Spleen (tissue), 11 donors: Measurements from ENCODE around the gene RAP2A. TPM values are rescaled to one million over a fixed set of nuclear protein-coding genes. Genes with fewer than 3 reads are reported as not detected.

Experiments
- DNase-seq: peaks from one replicate; pipeline ENCODE4 v3.0.0-alpha.2; 2020
- H3K27ac ChIP-seq, 8 donors: fragments of 200-600 bp; sonication (generic) in 7 of 8; 1 replicate in 4 of 8; 2 replicates in 4 of 8; pipeline versions ENCODE4 v1.5.0 to v1.8.0; 2016 to 2021; ENCODE audit warnings: inconsistent platforms in 4 of 8, mild to moderate bottlenecking in 4 of 8, moderate library complexity in 1 of 8
- H3K27me3 ChIP-seq, 7 donors: fragments of 200-600 bp; sonication (generic) in 6 of 7; replicated peaks in 1 of 7; 1 replicate in 4 of 7; 2 replicates in 3 of 7; pipeline versions ENCODE4 v1.5.0 to v1.8.0; 2016 to 2021; ENCODE audit warnings: inconsistent platforms in 3 of 7, mild to moderate bottlenecking in 1 of 7
- H3K36me3 ChIP-seq, 6 donors: fragments of 200-600 bp; sonication (generic) in 5 of 6; 1 replicate in 4 of 6; 2 replicates in 2 of 6; pipeline versions ENCODE4 v1.5.0 to v1.8.0; 2016 to 2021; ENCODE audit warnings: inconsistent platforms in 2 of 6
- H3K4me1 ChIP-seq, 6 donors: fragments of 200-600 bp; sonication (generic) in 5 of 6; 1 replicate in 3 of 6; 2 replicates in 3 of 6; pipeline versions ENCODE4 v1.5.0 to v1.8.0; 2016 to 2021; ENCODE audit warnings: inconsistent platforms in 3 of 6
- H3K4me3 ChIP-seq, 8 donors: fragments of 200-600 bp; sonication (generic) in 7 of 8; 1 replicate in 4 of 8; 2 replicates in 4 of 8; pipeline versions ENCODE4 v1.5.0 to v1.8.0; 2016 to 2021; ENCODE audit warnings: inconsistent platforms in 4 of 8, mild to moderate bottlenecking in 4 of 8, moderate library complexity in 2 of 8
- H3K9me3 ChIP-seq, 8 donors: fragments of 200-600 bp; sonication (generic) in 7 of 8; 1 replicate in 4 of 8; 2 replicates in 4 of 8; pipeline versions ENCODE4 v1.5.0 to v1.8.0; 2016 to 2021; ENCODE audit warnings: inconsistent platforms in 4 of 8
- CTCF ChIP-seq, 11 experiments: fragments of 200-600 bp in 7 of 11; fragments of 450-650 bp in 4 of 11; sonication (generic) in 4 of 11; IDR thresholded peaks in 8 of 11; conservative IDR thresholded peaks in 3 of 11; 1 replicate in 7 of 11; 2 replicates in 4 of 11; pipeline versions ENCODE4 v1.4.0 to v1.8.0; 2016 to 2021; ENCODE audit warnings: antibody characterized with exemption in 11 of 11, inconsistent platforms in 4 of 11, mild to moderate bottlenecking in 1 of 11
- POLR2A ChIP-seq, 3 donors: fragments of 450-650 bp; IDR thresholded peaks; one replicate each; pipeline ENCODE4 v1.5.1; 2017; ENCODE audit warnings: antibody characterized with exemption in 3 of 3, mild to moderate bottlenecking in 1 of 3
- POLR2AphosphoS5 ChIP-seq, 3 donors: sonication (generic); formaldehyde crosslinking; IDR thresholded peaks; one replicate each; pipeline ENCODE4 v1.5.1; 2017; ENCODE audit warnings: antibody characterized with exemption in 3 of 3
- WGBS, 5 donors: extraction: QIAGEN DNeasy Blood & Tissue Kit in 3 of 5; methylation state at CpG; one replicate each; pipeline versions ENCODE4 v1.1.5 to v1.1.7; 2013 to 2018; 5-methylcytosine and 5-hydroxymethylcytosine counted together
- intact Hi-C: fragments of 100-400 bp; cut with DNase I; formaldehyde crosslinking; loops from one replicate; pipeline ENCODE4 v1.15.0; 2023; ENCODE audit warnings: low total_unique reads
- polyA plus RNA-seq, 3 donors: library from polyadenylated mRNA; stranded (reverse); fragments of 200-250 nt; gene quantifications; one replicate each; pipeline ENCODE4 v1.2.1, GENCODE V29; 2013
- total RNA-seq, 7 donors: library from RNA; depleted of rRNA in 3 of 7; stranded (reverse); fragments of >200 nt in 3 of 7; fragmentation: NEBNext Ultra II Directional in 4 of 7; extraction: Animal tissue kit (Norgen Biotek cat#: 25700) in 4 of 7; gene quantifications; one replicate each; pipeline versions ENCODE4 v1.1.0 to v1.2.1, GENCODE V29; 2016 to 2021
- donor health status: healthy with polysubstance abuse.
- donor health status: DM: no; HTN: no; CAD: no; lungs with moderate emphysema.
- donor health status: DM: no; HTN: no; CAD: no.
- donor health status: Bipolar disorder and iron deficiency.
- donor health status: healthy.
- donor health status: DM: no; HTN: no; CAD: no.
- donor health status: DM: yes; HTN: yes; CAD: no.

The RAP2A gene
- total and polyA plus RNA-seq, 10 donors, result 5.2 to 39.0 (median 29.8) TPM

DNA sequence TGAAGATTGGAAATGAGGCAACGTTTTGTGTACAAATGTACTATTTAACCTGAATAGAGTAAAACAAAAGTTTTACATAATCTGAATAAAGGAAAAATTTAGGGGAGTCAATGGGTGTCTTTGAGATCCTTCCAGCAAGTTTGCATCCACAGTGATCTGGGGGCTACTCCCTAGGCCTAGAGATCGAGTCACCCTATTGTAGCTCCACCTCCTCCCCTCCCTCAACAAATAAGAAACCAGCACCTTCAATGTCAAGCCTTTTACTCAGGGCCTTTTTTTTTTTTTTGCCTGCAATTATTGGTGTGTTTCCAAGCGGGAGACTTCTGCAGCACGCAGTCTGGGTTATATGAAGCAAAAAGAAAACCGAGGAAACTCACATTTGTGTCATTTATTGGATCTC lies 16.3 kb upstream of the RAP2A start:
- H3K36me3 ChIP-seq, result no peaks in the 10 kb centered on the region
- no peak for DNase-seq
- H3K4me3 ChIP-seq, result no peak overlapping the region
- H3K9me3 ChIP-seq, result no peaks in the 10 kb centered on the region
- no peak for TF ChIP-seq CTCF (IDR thresholded peaks at IDR 0.05 in 8 of 11, conservative IDR thresholded peaks at IDR 0.05 in 3 of 11)
- TF ChIP-seq POLR2A (IDR thresholded peaks at IDR 0.05), result no peak
- H3K4me1 ChIP-seq, result peaks cover 0 to 6% (median 0%) of the 10 kb centered on the region in 6 donors
- no peak overlapping the region for H3K27ac ChIP-seq
- 77 to 88% (median 83%) methylated on average over 5 of the region's 5 CpGs for WGBS, 5 donors
- no peaks in the 10 kb centered on the region for H3K27me3 ChIP-seq
- intact Hi-C loops, result no loop called here

DNA sequence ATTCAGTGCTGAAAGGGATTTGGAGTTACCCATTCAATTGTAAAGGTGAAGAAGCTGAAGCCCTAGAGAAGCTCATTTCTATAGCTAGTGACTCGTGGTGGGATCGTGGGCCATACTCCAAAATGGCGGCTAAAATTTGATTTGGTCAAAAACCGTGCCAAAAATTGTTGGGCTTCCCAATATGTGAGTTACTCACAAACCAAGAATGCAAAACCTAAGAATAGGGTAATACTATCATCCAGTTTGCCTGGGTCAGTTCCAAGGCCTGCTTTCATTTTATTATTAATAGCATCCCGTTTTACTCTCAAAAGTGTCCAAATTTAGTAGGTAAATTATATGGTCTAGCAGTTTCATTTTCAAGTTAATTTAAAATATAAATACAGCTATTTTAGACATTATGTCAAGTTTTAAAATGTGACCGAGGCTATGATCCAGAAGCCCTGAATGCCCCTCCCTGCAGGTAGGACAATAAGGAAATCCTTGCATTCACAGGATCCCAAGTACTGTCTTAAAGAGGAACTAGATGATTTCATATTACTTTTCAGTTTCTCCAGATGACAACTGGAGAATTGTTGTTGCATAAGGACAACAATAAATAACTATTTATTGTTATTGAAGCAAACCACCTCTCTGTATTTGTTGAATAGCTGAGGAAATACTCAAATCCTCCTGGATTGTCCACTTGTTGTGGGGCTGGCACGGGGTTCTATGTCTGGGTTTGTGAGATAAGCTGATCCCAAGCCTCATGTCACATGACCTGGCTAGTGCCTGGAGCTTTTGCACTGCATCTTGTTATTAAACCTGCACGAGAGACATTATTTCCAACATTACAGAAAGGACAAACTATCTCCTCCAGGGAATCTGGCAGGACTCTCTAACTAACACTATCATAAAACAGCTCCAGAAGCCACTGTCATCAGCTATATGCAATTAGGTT lies 11.6 kb upstream of the RAP2A start:
- no peak for TF ChIP-seq CTCF (IDR thresholded peaks at IDR 0.05 in 8 of 11, conservative IDR thresholded peaks at IDR 0.05 in 3 of 11)
- TF ChIP-seq POLR2AphosphoS5 (IDR thresholded peaks at IDR 0.05), result no peak
- no peak for TF ChIP-seq POLR2A (IDR thresholded peaks at IDR 0.05)
- Histone ChIP-seq H3K36me3 (no peaks in the 10 kb centered on the region), H3K27me3 (no peaks in the 10 kb centered on the region), H3K4me1 (no peaks in the 10 kb centered on the region), H3K27ac (no peak overlapping the region), H3K9me3 (no peaks in the 10 kb centered on the region), H3K4me3 (no peak overlapping the region)
- WGBS, 5 donors, result 82 to 88% (median 85%) methylated on average over 8 of the region's 8 CpGs
- DNase-seq, result no peak
- intact Hi-C loops, result no loop called here

- DNase-seq, result no peak
- H3K4me1 ChIP-seq, result no peaks in the 10 kb centered on the region
- no peaks in the 10 kb centered on the region for H3K36me3 ChIP-seq
- TF ChIP-seq CTCF (IDR thresholded peaks at IDR 0.05 in 8 of 11, conservative IDR thresholded peaks at IDR 0.05 in 3 of 11) (no peak), POLR2AphosphoS5 (IDR thresholded peaks at IDR 0.05) (no peak), POLR2A (IDR thresholded peaks at IDR 0.05) (no peak)
- WGBS, 5 donors, result 88 to 94% (median 91%) methylated on average over 8 of the region's 8 CpGs
- no peak overlapping the region for H3K27ac ChIP-seq
- H3K4me3 ChIP-seq, result no peak overlapping the region
- intact Hi-C loops, result no loop called here
- no peaks in the 10 kb centered on the region for H3K27me3 ChIP-seq
- no peaks in the 10 kb centered on the region for H3K9me3 ChIP-seq
These were observed 10.5 kb upstream of the RAP2A start for GRCh38 chr13:97423300-97424045.

- Histone ChIP-seq H3K27me3 (no peaks in the 10 kb centered on the region), H3K36me3 (no peaks in the 10 kb centered on the region), H3K9me3 (no peaks in the 10 kb centered on the region), H3K4me3 (no peak overlapping the region), H3K4me1 (peaks cover 0 to 6% (median 0%) of the 10 kb centered on the region in 6 donors), H3K27ac (no peak overlapping the region)
- 86 to 97% (median 90%) methylated on average over 2 of the region's 2 CpGs for WGBS, 5 donors
- no peak for DNase-seq
- intact Hi-C loops, result no loop called here
- no peak for TF ChIP-seq POLR2AphosphoS5 (IDR thresholded peaks at IDR 0.05)
- TF ChIP-seq POLR2A (IDR thresholded peaks at IDR 0.05), result no peak
- no peak for TF ChIP-seq CTCF (IDR thresholded peaks at IDR 0.05 in 8 of 11, conservative IDR thresholded peaks at IDR 0.05 in 3 of 11)
These were observed 8.4 kb upstream of the RAP2A start for GRCh38 chr13:97425590-97425989.
